ENCODE results near the gene PARP3. TPM values are rescaled to one million over a fixed set of nuclear protein-coding genes. Genes with fewer than 3 reads are reported as not detected.

Gene PARP3
- total and polyA plus RNA-seq, 2 of the 8 experiments (the other 6 are each of a cell fraction or from before 2014, with no cell fraction given): 1.3 to 1.6 TPM

DNA sequence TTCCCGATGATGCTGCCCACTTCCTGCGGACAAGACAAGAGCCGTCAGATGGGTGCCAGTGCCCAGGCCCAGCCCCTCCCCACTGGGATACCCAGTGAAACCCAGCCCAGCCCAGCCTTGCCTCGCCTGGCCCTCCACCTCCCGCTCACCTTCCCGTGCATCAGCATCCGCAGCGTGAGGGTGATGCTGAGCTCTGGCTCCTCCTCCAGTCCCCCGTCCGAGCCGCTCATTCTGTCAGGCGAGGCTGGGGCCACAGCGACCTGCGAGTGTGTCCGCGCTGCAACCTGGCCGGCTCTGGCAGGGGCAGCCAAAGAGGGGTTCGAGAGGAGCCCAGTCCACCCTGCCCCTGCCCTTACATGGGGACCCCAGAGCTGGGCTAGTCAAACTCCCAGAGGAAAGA lies 18.8 kb downstream of the PARP3 start (continued):
- no peak for TF ChIP-seq KDM1A (IDR thresholded peaks at IDR 0.05; ENCODE audit: borderline replicate concordance, low read length)
